Brain microvascular endothelial cell (primary cell): Measurements from ENCODE around the gene FTL.

Source experiments
- DNase-seq: peaks from one replicate; pipeline ENCODE4 v3.0.0-alpha.2; 2020
- H3K27ac ChIP-seq: fragments of 250-450 bp; sonication (Bioruptor Pico); 2 replicates; pipeline ENCODE4 v1.5.1; 2020; ENCODE audit warnings: mild to moderate bottlenecking, moderate library complexity
- H3K27me3 ChIP-seq: fragments of 250-450 bp; sonication (Bioruptor Pico); replicated peaks from 2 replicates; pipeline ENCODE4 v1.5.1; 2020; ENCODE audit warnings: mild to moderate bottlenecking
- H3K36me3 ChIP-seq: fragments of 250-450 bp; sonication (Bioruptor Pico); replicated peaks from 2 replicates; pipeline ENCODE4 v1.5.1; 2020; ENCODE audit warnings: mild to moderate bottlenecking
- H3K4me3 ChIP-seq: 2 replicates; pipeline ENCODE4 v1.5.1; 2011; ENCODE audit warnings: low read depth, mild to moderate bottlenecking, control low read depth, low read length, moderate library complexity
- CTCF ChIP-seq: IDR thresholded peaks from 2 replicates; pipeline ENCODE4 v1.5.1; 2011; ENCODE audit warnings: low read depth, mild to moderate bottlenecking, moderate library complexity, low read length, control low read depth, inconsistent platforms; ENCODE audit errors: missing control alignments
- in situ Hi-C: cut with HindIII; loops from 2 replicates; pipeline ENCODE4 v1.10.0; 2017; ENCODE audit warnings: low sequenced_read_pairs, low pct_ligation_motif_present

Gene FTL

GRCh38 chr19:48940902-48941301, 24.2 kb upstream of the FTL start:
- Histone ChIP-seq H3K27me3 (no peaks in the 10 kb centered on the region), H3K27ac (no peak overlapping the region), H3K36me3 (no peaks in the 10 kb centered on the region), H3K4me3 (no peak overlapping the region)
- no peak for DNase-seq
- in situ Hi-C loops, result no loop called here
- TF ChIP-seq CTCF, result no peak

- H3K36me3 ChIP-seq, result no peaks in the 10 kb centered on the region
- no peak overlapping the region for H3K4me3 ChIP-seq
- H3K27ac ChIP-seq, result no peak overlapping the region
- no peaks in the 10 kb centered on the region for H3K27me3 ChIP-seq
- TF ChIP-seq CTCF, result no peak
- DNase-seq, result no peak
- in situ Hi-C loops, result no loop called here
Observed at GRCh38 chr19:48943081-48943480, 22.0 kb upstream of the FTL start.

GRCh38 chr19:48945415-48945814, 19.7 kb upstream of the FTL start:
- H3K27ac ChIP-seq, result no peak overlapping the region
- no peaks in the 10 kb centered on the region for H3K27me3 ChIP-seq
- no peak for DNase-seq
- H3K36me3 ChIP-seq, result no peaks in the 10 kb centered on the region
- no peak overlapping the region for H3K4me3 ChIP-seq
- in situ Hi-C loops, result no loop called here
- TF ChIP-seq CTCF, result no peak

- Histone ChIP-seq H3K36me3 (no peaks in the 10 kb centered on the region), H3K4me3 (no peak overlapping the region), H3K27me3 (no peaks in the 10 kb centered on the region), H3K27ac (no peak overlapping the region)
- in situ Hi-C loops, result no loop called here
- TF ChIP-seq CTCF, result no peak
- no peak for DNase-seq
Observed at GRCh38 chr19:48945817-48946216, 19.3 kb upstream of the FTL start.

GRCh38 chr19:48946463-48947257, 18.4 kb upstream of the FTL start:
- in situ Hi-C loops, result no loop called here
- TF ChIP-seq CTCF, result no peak
- DNase-seq, result no peak
- Histone ChIP-seq H3K27ac (no peak overlapping the region), H3K36me3 (no peaks in the 10 kb centered on the region), H3K4me3 (no peak overlapping the region), H3K27me3 (no peaks in the 10 kb centered on the region)

- Histone ChIP-seq H3K27me3 (no peaks in the 10 kb centered on the region), H3K36me3 (no peaks in the 10 kb centered on the region), H3K27ac (no peak overlapping the region), H3K4me3 (no peak overlapping the region)
- in situ Hi-C loops, result no loop called here
- TF ChIP-seq CTCF, result no peak
- no peak for DNase-seq
Observed at GRCh38 chr19:48947258-48947542, 17.9 kb upstream of the FTL start.
